ENCODE measurements around the gene CRYGS.

- TF ChIP-seq CTCF (IDR thresholded peaks at IDR 0.05; ENCODE audit: low read length), result no peak
- TF ChIP-seq EZH2 (optimal IDR thresholded peaks at IDR 0.05; ENCODE audit: low read depth, low read length), result no peak
These were observed 44.5 kb upstream of the CRYGS start for GRCh38 chr3:186588632-186589031.

Data from MM.1S (cell line).